Endothelial cell of umbilical vein (primary cell): Measurements from ENCODE around the gene GIMAP6. TPM values are rescaled to one million over a fixed set of nuclear protein-coding genes. Genes with fewer than 3 reads are reported as not detected.

ENCODE experiments used
- polyA plus RNA-seq, 4 experiments: library from polyadenylated mRNA; depleted of rRNA in 3 of 4; stranded (reverse) in 3 of 4; unstranded in 1 of 4; fragments of >200 nt; gene quantifications; 2 replicates each; pipeline versions ENCODE4 v1.2.1 to v1.2.3, GENCODE V29; 2011 to 2012; ENCODE audit warnings: missing spikeins in 1 of 4
- total RNA-seq: library from RNA; stranded (reverse); gene quantifications from 2 replicates; pipeline ENCODE4 v1.2.3, GENCODE V29; 2021

GIMAP6 gene
- total and polyA plus RNA-seq, 2 donors (not counting 3 experiments of a cell fraction or from before 2014, with no cell fraction given), result 65.6 to 85.0 TPM

Other genes starting within 250 kb of the GIMAP6 start
- 67.5 and 71.8 TPM in 2 replicates for gene GIMAP8, start 181.8 kb downstream of the GIMAP6 start, total RNA-seq
- 25.3 and 32.2 TPM in 2 replicates for gene GIMAP8, start 181.8 kb downstream of the GIMAP6 start, polyA plus RNA-seq
- gene GIMAP7, start 117.5 kb downstream of the GIMAP6 start, total RNA-seq, result 42.4 and 51.1 TPM in 2 replicates
- gene GIMAP7, start 117.5 kb downstream of the GIMAP6 start, polyA plus RNA-seq, result 37.9 and 43.4 TPM in 2 replicates
- 168 and 174 TPM in 2 replicates for gene GIMAP4, start 65.0 kb downstream of the GIMAP6 start, total RNA-seq
- 38.6 and 56.6 TPM in 2 replicates for gene GIMAP4, start 65.0 kb downstream of the GIMAP6 start, polyA plus RNA-seq
- 26.2 and 27.9 TPM in 2 replicates for gene GIMAP2, start 53.3 kb upstream of the GIMAP6 start, total RNA-seq
- 18.0 and 21.3 TPM in 2 replicates for gene GIMAP2, start 53.3 kb upstream of the GIMAP6 start, polyA plus RNA-seq
- 11.8 and 11.9 TPM in 2 replicates for gene GIMAP1, start 84.2 kb upstream of the GIMAP6 start, total RNA-seq
- gene GIMAP1, start 84.2 kb upstream of the GIMAP6 start, polyA plus RNA-seq, result 8.1 and 10.0 TPM in 2 replicates
- gene GIMAP5, start 105.0 kb upstream of the GIMAP6 start, total RNA-seq, result 0.44 and 0.85 TPM in 2 replicates
- 14.9 and 18.9 TPM in 2 replicates for gene GIMAP5, start 105.0 kb upstream of the GIMAP6 start, polyA plus RNA-seq
- not detected in 2 replicates for gene TMEM176B, start 168.0 kb upstream of the GIMAP6 start, total RNA-seq
- gene TMEM176B, start 168.0 kb upstream of the GIMAP6 start, polyA plus RNA-seq, result 0.13 and 0.23 TPM in 2 replicates
- gene TMEM176A, start 168.4 kb upstream of the GIMAP6 start, total RNA-seq, result not detected in 2 replicates
- not detected in 2 replicates for gene TMEM176A, start 168.4 kb upstream of the GIMAP6 start, polyA plus RNA-seq
- not detected in 2 replicates for gene AOC1, start 220.1 kb upstream of the GIMAP6 start, total RNA-seq
- gene AOC1, start 220.1 kb upstream of the GIMAP6 start, polyA plus RNA-seq, result not detected in 2 replicates